ENCODE data around the gene ITGB7.
"Not testable (repeated sequence)": the region's sequence is repeated elsewhere in the genome, so short reads cannot be mapped to it uniquely, and the experiment has no call there.

The ITGB7 gene

GRCh38 chr12:53180931-53181645 lies 26.0 kb downstream of the ITGB7 start:
- FAIRE-seq = no peak
- peak; percentile 48 for DNase-seq (ENCODE audit: low spot score)

- peak; percentile 93 for DNase-seq (ENCODE audit: low spot score)
- FAIRE-seq = no peak
Observed at GRCh38 chr12:53180220-53180930, 26.7 kb downstream of the ITGB7 start, which contains the start of the genes CSAD and ZNF740. CSAD (minus strand) TSS chr12:53180925; CDS start chr12:53173470, 7,455 bp downstream. ZNF740 (plus strand) TSS chr12:53180722; CDS start chr12:53181984, 1,262 bp downstream.

- FAIRE-seq = no peak
- DNase-seq (ENCODE audit: low spot score) = no peak
Observed at GRCh38 chr12:53179687-53180219, 27.3 kb downstream of the ITGB7 start.

GRCh38 chr12:53178803-53179202 lies 28.2 kb downstream of the ITGB7 start:
- not testable (repeated sequence) for FAIRE-seq; DNase-seq (ENCODE audit: low spot score)

GRCh38 chr12:53177447-53177846 lies 29.6 kb downstream of the ITGB7 start:
- FAIRE-seq; DNase-seq (ENCODE audit: low spot score): not testable (repeated sequence)

GRCh38 chr12:53176750-53177149 lies 30.3 kb downstream of the ITGB7 start:
- DNase-seq (ENCODE audit: low spot score) (no peak), FAIRE-seq (no peak)

- DNase-seq (ENCODE audit: low spot score) (peak; percentile 49), FAIRE-seq (no peak)
Observed at GRCh38 chr12:53174881-53175491, 32.1 kb downstream of the ITGB7 start.

- FAIRE-seq = no peak
- DNase-seq (ENCODE audit: low spot score) = no peak
Observed at GRCh38 chr12:53173085-53173715, 33.9 kb downstream of the ITGB7 start.

GRCh38 chr12:53172352-53172751 lies 34.7 kb downstream of the ITGB7 start:
- DNase-seq (ENCODE audit: low spot score) = no peak
- no peak for FAIRE-seq

GRCh38 chr12:53171725-53172329 lies 35.2 kb downstream of the ITGB7 start:
- FAIRE-seq (no peak), DNase-seq (ENCODE audit: low spot score) (no peak)

GRCh38 chr12:53170876-53171724 lies 36.0 kb downstream of the ITGB7 start:
- no peak for FAIRE-seq
- DNase-seq (ENCODE audit: low spot score) = no peak

- DNase-seq (ENCODE audit: low spot score) (no peak), FAIRE-seq (no peak)
Observed at GRCh38 chr12:53170215-53170614, 36.8 kb downstream of the ITGB7 start.

- FAIRE-seq (no peak), DNase-seq (ENCODE audit: low spot score) (no peak)
Observed at GRCh38 chr12:53169644-53170043, 37.4 kb downstream of the ITGB7 start.

- DNase-seq (ENCODE audit: low spot score) (no peak), FAIRE-seq (no peak)
Observed at GRCh38 chr12:53166837-53167236, 40.2 kb downstream of the ITGB7 start.

- not testable (repeated sequence) for DNase-seq (ENCODE audit: low spot score); FAIRE-seq
Observed at GRCh38 chr12:53163008-53163407, 44.0 kb downstream of the ITGB7 start.

- FAIRE-seq = no peak
Observed at GRCh38 chr12:53161119-53161911, 45.7 kb downstream of the ITGB7 start.

GRCh38 chr12:53160673-53161072 lies 46.4 kb downstream of the ITGB7 start:
- DNase-seq (ENCODE audit: low spot score) (no peak), FAIRE-seq (no peak)

More at GRCh38 chr12:53161119-53161911, 45.7 kb downstream of the ITGB7 start:
- no peak for DNase-seq (ENCODE audit: low spot score)

- FAIRE-seq (no peak), DNase-seq (ENCODE audit: low spot score) (no peak)
Observed at GRCh38 chr12:53160000-53160399, 47.1 kb downstream of the ITGB7 start.

- DNase-seq (ENCODE audit: low spot score) (peak; percentile 41), FAIRE-seq (no peak)
Observed at GRCh38 chr12:53159195-53159839, 47.7 kb downstream of the ITGB7 start.

Data from RCC 7860 (cell line).